GM21717 (cell line): ENCODE results near the gene ESRRG.

Source experiments
- ATAC-seq: cut with Tn5 transposase; IDR thresholded peaks from one replicate; pipeline ENCODE4 v1.9.1; 2021; ENCODE audit warnings: mild to moderate bottlenecking, moderate library complexity; ENCODE audit not compliant: unreplicated experiment

The ESRRG gene

DNA sequence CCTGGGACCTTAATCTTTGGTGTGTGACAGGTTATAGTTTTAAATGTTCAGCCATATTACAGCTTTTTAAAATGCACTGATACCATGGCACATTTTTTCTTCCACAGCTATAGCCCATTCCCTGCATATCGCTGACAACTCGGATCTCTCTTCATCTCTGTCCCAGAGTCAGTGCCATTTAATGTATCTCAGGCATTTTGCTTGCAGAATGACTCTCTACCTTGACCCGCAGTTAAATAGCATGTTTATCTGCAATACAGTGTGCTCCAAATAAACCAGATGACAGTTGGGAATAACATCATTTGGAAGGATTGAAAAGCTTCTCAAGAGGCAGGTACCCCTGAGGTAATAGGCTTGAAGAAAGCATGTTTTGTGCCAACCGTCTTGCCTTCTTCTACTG lies 200.2 kb downstream of the ESRRG start:
- ATAC-seq, result no peak

DNA sequence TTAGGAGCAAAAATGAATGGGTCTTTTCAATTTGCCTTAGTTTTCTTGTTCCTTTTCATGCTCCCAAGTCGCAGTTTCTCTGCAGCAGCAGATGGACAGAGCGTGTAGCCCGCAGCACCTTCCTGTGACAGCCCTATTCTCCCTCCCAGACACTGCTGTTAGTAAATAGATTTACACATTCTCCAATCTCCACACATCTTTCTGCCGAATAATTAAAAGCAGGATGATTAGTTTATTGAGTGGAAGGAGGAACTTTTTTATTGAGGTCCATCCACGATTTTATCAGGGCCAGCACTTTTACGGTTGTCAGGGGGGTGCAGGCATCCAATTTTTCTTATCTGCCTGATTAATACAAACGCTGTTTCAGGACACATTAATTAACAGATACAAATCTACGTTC lies 201.8 kb downstream of the ESRRG start:
- no peak for ATAC-seq

DNA sequence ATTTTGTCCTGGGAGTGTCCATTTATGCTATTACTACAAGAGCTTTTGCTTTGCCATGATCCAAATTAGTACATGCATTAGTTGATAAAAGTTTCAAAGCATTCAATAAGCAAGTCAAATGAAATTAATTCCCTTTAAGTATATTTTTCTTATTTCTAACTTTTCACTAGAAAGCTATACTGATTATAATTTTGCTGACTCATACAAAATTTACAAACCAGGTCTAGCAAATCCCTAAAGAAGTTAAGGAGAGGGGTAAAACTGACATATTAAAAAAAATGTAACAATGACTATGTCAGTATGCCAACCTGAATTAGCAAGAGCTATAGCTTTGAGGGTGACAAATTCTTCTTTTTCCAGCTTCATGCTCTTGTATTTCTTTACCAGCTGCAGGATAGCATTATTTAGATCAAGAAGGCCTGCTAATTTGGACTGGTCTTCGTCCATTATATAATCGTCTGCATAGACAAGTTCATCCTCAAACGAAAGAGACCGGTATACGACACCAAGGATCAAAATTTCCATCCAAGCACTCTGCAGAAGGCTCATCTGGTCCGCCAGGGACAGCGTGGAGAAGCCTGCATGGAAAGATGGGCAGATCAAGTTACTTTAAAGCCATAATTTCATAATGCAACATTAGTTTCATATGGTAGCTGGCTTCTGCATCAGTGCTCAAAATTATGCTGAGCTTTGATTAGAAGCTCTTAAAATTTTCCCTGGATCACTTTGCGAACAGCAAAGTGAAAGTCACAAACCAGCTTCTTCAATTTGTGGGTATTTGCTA lies 204.2 kb downstream of the ESRRG start:
- no peak for ATAC-seq

DNA sequence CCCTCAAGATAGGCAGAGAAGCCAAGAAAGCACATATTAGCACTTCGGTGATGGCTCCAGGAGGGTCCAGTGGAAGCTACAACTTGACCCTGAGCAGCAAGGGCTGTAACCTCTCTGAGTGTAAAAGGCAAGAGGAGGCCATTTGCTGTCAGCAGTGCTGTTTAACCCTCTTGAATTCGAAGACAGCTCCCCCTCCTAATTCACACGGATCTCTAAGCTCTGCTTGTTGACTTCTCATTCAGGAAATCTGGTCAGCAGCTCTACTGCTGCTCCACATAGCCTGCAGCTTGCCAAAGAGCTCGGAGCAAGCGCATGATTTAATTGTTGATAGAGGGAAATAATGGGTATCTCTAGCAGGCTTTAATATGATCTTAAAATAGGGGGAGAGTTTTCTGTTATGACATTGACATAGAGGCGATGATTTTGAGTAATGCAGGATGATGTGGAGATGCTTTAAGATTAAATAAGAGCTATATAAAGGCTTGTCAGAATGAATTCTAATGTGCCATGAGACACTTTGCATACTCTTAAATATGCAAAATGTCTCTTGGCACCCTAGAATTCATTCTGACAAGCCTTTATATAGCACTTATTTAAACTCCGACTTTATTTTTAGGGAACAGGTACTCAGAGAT lies 220.6 kb downstream of the ESRRG start:
- ATAC-seq, result no peak

DNA sequence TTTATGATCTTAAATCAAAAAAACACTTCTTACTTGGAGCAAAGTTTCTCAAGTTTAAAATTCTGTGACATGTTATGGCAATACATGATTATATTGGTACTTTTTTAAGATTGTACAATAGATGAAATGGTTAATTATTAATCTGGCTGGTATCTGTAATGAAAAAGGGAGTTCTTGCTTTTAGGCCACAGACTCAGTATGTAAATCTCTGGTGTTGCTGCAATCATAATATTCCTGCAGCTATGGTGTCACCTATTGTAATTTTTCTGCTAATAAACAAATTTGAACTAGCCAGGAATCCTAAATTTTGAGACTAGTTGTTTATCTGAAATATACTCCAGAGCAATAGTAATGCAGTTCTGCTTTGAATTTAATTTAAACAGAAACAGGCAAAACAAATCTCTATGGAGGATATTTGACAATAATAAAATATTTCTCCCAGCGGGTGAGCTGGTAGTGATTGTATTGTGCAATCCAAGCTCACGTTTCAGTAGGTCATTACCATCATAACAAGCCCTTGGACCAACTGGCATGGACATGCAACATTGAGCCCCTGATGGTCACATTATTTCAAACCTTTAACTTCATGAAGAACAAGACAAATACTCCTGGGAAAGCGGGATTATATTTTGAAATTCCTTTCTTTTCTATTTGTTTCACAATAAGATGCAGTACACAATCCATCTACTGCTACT lies 222.8 kb downstream of the ESRRG start:
- ATAC-seq, result no peak

DNA sequence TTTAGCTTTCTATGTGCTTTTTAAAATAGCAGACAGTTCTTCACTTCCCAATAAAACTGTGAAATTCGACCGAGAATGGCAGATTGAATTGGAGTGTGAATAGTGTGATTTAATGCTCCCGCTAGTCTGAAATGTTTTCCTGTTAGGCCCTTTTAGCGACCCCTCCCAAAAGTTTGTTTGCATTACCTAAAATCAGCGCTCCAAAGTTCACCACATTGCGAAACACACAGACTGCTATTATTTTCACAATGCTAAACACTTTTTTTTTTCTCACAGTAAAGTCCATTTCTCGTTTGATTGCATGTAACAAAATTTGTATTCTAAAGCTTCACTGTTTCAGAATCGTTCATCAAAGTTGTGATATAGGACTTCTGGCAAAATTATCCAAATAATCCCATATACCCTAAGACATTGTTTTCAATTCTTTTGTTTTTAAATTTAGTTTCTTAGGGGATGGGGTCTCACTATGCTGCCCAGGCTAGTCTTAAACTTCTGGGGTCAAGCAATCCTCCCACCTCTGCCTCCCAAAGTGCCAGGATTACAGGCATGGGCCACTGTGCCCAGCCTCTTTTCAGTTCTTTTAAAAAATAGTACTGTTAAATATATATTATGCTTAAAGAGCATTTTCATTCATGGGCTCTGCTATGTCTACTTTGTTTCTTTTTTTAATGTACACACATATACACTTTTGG lies 223.5 kb downstream of the ESRRG start:
- no peak for ATAC-seq

DNA sequence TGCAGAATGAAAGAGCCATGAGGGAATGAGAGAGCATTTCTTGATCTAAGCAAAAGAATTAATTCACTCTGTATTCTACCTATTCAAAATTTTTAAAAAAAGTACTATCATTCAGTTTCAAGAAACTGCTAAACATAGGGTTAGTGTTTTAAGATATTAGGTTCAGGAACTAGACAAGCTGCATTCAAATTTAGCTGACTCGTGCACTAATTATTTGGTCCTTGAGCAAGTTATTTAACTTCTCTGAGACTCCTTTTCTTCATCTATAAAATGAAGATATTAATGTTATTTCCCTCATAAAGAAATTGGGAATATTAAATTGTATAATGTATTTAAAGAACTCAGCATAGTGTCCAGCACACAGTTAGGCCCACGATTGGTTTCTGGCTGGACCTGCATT lies 225.0 kb downstream of the ESRRG start:
- no peak for ATAC-seq

DNA sequence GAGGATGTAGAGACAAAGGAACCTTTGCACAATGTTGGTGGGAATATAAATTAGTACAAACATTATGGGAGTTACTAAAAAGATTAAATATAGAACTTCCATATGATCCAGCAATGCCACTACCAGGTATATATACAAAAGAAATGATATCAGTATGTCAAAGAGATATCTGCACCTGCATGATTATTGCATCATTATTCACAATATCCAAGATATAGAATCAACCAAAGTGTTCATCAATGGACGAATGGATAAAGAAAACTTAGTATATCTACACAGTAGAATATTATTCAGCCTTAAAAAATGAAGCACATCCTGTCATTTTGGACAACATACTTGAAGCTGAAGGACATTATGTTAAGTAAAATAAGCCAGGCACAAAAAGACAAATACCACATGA lies 238.2 kb downstream of the ESRRG start:
- no peak for ATAC-seq

DNA sequence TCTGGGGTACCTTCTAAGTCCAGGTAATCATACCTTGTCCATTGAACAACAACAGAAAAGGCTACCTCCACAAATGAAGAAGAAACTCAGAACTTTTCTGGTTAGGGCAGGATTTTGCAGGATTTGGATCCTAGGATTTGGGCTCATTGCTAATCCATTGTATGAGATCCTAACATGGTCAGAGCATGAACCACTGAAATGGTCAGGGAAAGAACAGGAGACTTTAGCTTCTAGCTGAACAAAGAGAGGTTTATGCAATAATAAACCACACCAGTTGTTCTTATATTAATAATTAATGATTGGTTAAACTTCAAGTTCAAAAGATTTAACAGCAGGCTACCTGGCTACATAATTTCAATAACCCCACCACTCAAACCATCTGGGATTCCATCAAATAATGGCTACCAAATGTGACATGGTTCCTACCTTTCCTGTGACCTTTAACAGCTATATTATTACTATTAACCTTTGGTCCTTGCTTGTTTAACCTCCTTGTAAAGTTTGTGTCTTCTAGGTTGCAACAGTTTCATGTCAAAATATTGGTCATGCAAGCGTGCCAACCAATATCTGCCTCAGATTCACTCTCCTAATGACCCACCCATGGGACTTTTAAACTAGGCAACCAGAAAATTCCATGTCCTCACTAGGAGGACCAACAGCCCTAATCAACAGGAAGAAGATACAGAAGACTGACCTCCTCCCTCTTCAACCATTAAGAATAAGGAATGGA lies 239.4 kb downstream of the ESRRG start:
- no peak for ATAC-seq

DNA sequence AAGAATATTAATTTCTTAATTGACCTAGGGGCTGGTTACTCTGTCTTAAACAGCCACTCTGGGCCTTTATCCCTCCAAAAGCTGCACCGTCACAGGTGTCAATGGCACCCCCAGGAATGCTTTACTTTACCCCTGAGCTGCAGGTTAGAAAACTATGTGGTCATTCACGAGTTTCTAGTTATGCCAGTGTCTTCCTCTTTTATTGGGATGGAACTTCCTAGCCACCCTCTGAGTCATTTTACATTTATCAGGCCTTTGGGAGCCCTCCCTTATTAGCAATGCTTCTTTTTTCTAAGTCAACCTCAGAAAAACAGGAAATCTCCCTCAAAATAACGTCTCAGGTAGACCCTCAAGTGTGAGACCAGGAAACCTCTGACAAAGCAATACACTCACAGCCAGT lies 240.6 kb downstream of the ESRRG start:
- no peak for ATAC-seq

DNA sequence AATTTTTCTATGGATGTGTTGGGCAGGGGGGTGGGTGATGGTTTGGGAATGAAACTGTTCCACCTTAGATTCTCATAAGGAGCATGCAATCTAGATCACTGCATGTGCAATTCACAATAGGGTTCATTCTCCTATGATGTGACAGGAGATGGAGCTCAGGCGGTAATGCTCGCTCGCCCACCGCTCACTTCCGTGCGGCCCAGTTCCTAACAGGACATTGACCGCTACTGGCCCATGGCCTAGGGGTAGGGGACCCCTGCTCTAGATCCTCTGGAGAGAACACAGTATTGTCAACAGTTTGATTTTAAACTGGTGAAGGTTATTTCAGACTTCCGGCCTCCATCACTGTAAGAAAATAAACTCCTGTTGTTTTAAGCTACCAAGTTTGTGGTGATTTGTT lies 245.0 kb downstream of the ESRRG start:
- ATAC-seq, result no peak

DNA sequence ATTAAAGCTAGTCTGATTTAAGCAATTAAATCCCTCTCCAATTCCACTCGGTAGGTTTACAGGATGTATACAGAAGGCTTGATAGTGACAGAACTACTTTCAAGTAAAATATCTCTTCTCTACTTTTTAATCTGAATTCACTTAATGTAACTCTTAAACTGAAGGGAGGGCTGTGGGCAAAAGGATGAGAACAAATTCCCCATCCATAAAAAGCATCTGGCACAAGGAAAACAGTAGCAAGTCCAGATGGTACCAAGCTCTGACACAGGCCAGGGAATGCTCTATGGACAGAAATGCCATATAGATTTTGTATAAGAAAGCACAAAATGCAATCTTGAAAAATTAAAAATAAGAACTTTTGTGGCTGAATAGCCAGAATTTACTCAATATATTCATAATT lies 246.9 kb downstream of the ESRRG start:
- ATAC-seq, result no peak

DNA sequence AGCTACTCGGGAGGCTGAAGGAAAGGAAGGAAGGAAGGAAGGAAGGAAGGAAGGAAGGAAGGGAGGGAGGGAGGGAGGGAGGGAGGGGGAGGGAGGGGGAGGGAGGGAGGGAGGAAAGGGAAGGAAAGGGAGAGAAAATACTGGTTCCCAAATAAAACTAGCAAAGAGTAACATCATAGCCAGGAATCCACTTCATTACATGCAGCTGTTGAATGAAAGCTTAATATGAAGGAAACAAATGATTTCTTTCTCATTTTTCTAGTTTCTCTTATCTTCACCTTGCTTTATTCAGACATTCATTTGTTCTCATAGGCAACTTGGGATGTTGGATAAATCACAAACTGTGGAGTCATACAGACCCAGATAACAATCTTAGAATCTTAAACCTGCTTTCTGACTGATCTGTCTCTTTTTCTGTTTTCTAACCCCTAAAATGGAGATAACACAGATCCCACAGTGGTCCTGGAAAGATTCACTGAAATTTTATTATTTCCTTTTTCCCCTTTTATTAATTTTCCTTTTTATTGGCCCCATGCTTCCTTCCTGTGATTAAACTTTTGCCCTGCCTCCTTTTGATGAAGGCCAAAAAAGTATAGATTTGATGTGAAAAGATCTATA lies 247.5 kb downstream of the ESRRG start:
- ATAC-seq, result no peak

DNA sequence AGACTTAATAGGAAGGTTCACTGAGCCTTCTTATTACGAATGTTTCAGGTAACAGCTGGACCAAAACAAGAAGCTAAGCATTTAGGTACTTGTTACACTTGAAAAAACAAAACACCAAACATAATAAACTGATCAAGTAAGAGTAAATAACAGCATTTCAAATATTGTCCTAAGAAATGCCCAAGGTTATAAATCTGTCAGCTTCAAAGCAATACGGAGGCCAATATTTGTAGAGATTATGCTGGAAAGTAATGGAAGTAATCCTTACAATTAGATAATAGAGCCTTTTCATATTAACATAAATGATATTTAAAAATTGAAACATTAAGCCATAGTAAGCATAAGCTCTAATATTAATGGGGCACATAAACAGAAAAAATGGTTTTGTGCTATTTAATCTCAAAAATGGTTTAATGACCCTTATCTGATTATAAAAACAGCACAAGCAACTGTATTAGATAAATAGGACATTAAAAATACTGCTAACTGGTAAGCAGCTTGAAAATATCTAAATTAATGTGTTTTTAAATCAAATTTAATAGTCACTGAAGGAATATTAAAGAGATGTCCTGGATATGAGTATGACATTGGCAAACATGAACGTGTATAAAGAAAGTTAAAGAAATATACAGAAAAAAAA lies 256.9 kb downstream of the ESRRG start:
- ATAC-seq, result no peak

DNA sequence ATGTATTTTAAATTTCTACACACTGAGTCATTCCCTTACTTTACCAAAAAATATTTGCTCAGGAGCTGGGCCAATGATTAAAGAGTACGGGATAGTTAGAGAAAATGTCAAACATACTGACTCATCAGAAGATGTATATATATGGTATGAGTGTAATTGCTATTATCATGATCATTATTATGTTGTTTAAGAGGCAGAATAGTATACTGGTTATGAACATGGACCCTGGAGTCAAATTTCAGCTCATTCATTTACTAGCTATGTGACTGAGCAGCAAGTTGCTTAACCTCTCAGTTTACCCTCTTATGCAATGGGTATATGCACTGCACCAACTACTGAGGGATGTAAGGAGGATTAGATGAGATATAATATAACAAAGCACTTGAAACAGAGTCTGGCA lies 258.7 kb downstream of the ESRRG start:
- no peak for ATAC-seq

DNA sequence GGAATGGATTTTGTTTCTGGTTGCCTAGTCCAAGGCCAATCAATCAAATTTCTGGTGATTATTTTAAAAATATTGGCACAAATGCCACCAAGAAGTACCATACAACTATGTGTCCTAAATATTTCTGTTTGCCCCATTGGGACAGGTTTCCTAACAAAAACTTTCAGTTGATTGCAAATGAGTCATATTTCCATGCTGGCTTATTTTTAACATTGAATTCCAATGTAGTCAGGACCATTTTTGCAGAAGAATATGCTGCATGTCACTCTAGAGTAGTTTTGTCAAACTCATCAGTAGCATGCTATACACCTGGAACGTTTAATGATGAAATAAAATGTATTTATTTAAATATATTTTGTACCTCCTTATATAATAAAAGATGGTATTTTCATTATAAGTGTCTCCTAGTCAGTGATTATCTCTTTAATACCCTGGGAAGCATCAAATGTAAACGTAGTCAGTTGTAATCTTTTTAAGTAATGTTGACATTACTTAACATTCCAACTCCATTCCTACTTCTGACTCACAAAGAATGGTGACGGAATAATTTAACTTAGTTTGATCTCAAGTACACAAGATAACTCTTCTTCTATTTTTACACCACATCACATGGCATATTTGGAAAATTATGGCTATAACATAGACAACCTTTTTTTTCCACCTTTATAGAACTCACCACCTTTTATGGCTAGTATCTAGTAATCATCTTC lies 261.0 kb downstream of the ESRRG start:
- no peak for ATAC-seq

DNA sequence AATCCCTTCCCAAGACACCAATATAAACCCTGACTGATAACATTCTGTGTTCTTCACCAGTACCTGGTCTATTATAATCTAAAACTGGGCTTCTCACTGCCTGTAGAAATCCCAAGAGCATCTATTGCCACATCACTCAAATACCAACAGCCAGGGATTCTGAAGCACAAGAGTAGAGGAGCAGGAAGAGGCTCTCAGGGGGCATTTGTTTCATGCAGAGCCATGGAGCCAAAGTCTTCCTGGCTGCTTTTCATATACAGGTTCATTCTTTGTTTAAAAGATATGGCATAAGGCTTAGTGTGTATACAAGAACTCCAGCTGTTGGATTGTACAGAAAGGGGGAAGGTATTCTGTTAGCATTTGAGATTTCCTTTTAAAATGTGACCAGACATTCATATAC lies 261.8 kb downstream of the ESRRG start:
- ATAC-seq, result no peak

DNA sequence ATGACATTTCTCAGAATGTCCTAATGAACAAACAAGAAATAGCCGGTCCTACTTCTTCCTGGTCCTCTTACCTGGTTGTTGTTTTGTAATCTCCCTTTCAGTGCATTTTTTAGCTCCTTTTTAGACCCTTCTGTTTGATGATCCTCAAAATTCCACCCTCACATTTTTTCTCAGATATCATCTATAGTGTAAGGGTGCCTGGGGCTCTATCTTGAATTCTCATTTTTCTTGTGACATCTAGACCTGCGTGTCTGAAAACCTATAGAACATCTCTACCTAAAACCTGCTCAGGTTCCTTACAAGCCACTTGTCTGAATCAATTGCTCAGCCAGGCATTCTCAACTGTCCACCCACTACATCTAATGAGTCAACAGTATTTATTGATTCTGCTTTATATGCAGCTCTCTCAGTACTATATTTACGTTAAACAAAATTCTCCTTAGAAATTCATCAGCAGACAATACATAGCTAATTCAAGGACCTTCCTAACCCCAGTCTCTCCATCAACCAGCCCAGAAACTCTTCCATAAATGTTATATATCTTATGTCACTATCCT lies 263.5 kb downstream of the ESRRG start:
- no peak for ATAC-seq

DNA sequence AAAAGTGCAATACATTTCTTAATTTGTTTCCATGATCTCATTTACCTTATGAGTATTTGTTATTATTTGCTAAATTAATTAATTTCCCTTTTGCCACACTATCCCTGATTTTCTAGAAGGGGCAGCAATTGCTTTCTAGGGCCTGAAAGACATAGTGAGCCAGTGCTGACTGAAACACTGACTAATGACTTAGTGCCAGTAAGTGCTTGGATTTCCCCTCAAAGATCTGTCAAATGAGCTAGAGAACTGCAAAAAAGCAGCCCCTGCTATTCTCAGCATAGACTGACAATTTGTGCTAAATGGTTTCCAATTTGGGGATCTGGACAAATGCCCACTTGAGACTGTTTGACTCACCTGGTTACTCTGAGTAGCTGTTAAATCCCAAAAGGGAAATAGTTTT lies 264.4 kb downstream of the ESRRG start:
- ATAC-seq, result no peak
